WTC11 (cell line): ENCODE data around the gene MSH3. TPM values are rescaled to one million over a fixed set of nuclear protein-coding genes. Genes with fewer than 3 reads are reported as not detected.

ENCODE experiments used
- ATAC-seq: fragments of 200-7000 bp; cut with Tn5 transposase; 2 replicates; pipeline ENCODE4 v1.10.0; 2021; ENCODE audit warnings: mild to moderate bottlenecking, moderate library complexity
- CTCF ChIA-PET: fragments of 300-600 bp; sonication (Branson Sonifier 250); formaldehyde crosslinking; loops from one replicate; lab custom pipeline; 2021; ENCODE audit warnings: antibody characterized with exemption; lab: Charles Lee
- POLR2A ChIA-PET: fragments of 350-600 bp; sonication (Branson Sonifier 250); formaldehyde crosslinking; loops from one replicate; lab custom pipeline; 2021; ENCODE audit warnings: antibody characterized with exemption; lab: Charles Lee
- DNase-seq: peaks from one replicate; pipeline ENCODE4 v3.0.0; 2021; ENCODE audit warnings: low spot score
- H3K27ac Mint-ChIP-seq: 2 replicates; pipeline ENCODE4 v1.8.0; 2021; ENCODE audit warnings: mixed read lengths
- H3K27me3 Mint-ChIP-seq: 2 replicates; pipeline ENCODE4 v1.8.0; 2021; ENCODE audit warnings: low read depth, mild to moderate bottlenecking, moderate library complexity, mixed read lengths
- H3K36me3 Mint-ChIP-seq: 2 replicates; pipeline ENCODE4 v1.8.0; 2021; ENCODE audit warnings: mixed read lengths
- H3K4me1 Mint-ChIP-seq: 2 replicates; pipeline ENCODE4 v1.8.0; 2022; ENCODE audit warnings: mixed read lengths
- H3K4me3 Mint-ChIP-seq: 2 replicates; pipeline ENCODE4 v1.8.0; 2021; ENCODE audit warnings: mild to moderate bottlenecking, moderate library complexity, mixed read lengths
- H3K9me3 Mint-ChIP-seq: 2 replicates; pipeline ENCODE4 v1.8.0; 2021; ENCODE audit warnings: mixed read lengths
- ATF1 ChIP-seq: sonication (generic); formaldehyde crosslinking; IDR thresholded peaks from 2 replicates; pipeline ENCODE4 v1.8.1; 2023; ENCODE audit warnings: mild to moderate bottlenecking, moderate library complexity, missing genetic modification reagents
- ATF2 ChIP-seq: sonication (generic); formaldehyde crosslinking; IDR thresholded peaks from 2 replicates; pipeline ENCODE4 v1.8.1; 2022; ENCODE audit warnings: low read depth, missing genetic modification reagents, borderline replicate concordance
- E2F1 ChIP-seq: sonication (generic); formaldehyde crosslinking; IDR thresholded peaks from 2 replicates; pipeline ENCODE4 v1.8.0; 2022; ENCODE audit warnings: mild to moderate bottlenecking, missing genetic modification reagents
- EMX1 ChIP-seq: fragments of 250-450 bp; sonication (Bioruptor Pico); IDR thresholded peaks from 2 replicates; pipeline ENCODE4 v1.8.0; 2021; ENCODE audit warnings: mild to moderate bottlenecking
- ESRRA ChIP-seq: sonication (generic); formaldehyde crosslinking; IDR thresholded peaks from 2 replicates; pipeline ENCODE4 v1.8.1; 2022; ENCODE audit warnings: mild to moderate bottlenecking, missing genetic modification reagents, borderline replicate concordance
- FOXK1 ChIP-seq: sonication (generic); formaldehyde crosslinking; IDR thresholded peaks from 2 replicates; pipeline ENCODE4 v1.8.0; 2022; ENCODE audit warnings: mild to moderate bottlenecking, moderate library complexity, missing genetic modification reagents
- HMGA2 ChIP-seq: fragments of 250-450 bp; sonication (Bioruptor Pico); IDR thresholded peaks from 2 replicates; pipeline ENCODE4 v1.4.0; 2021; ENCODE audit warnings: mild to moderate bottlenecking, moderate library complexity
- HMGXB4 ChIP-seq: sonication (generic); formaldehyde crosslinking; IDR thresholded peaks from 2 replicates; pipeline ENCODE4 v1.8.1; 2023; ENCODE audit warnings: mild to moderate bottlenecking, moderate library complexity, missing genetic modification reagents
- IRF1 ChIP-seq: sonication (generic); formaldehyde crosslinking; IDR thresholded peaks from 2 replicates; pipeline ENCODE4 v1.8.0; 2023; ENCODE audit warnings: missing genetic modification reagents
- JAZF1 ChIP-seq: fragments of 250-450 bp; sonication (Bioruptor Pico); IDR thresholded peaks from 2 replicates; pipeline ENCODE4 v1.9.0; 2021; ENCODE audit warnings: moderate library complexity, mild to moderate bottlenecking, inconsistent platforms
- MLX ChIP-seq: sonication (generic); formaldehyde crosslinking; IDR thresholded peaks from 2 replicates; pipeline ENCODE4 v1.8.1; 2023; ENCODE audit warnings: mild to moderate bottlenecking, missing genetic modification reagents, moderate library complexity
- NFATC4 ChIP-seq: fragments of 250-450 bp; sonication (Bioruptor Pico); IDR thresholded peaks from 2 replicates; pipeline ENCODE4 v1.9.0; 2021; ENCODE audit warnings: mild to moderate bottlenecking
- NFYB ChIP-seq: sonication (generic); formaldehyde crosslinking; conservative IDR thresholded peaks from 2 replicates; pipeline ENCODE4 v1.8.0; 2022; ENCODE audit warnings: low read depth, missing genetic modification reagents
- NR3C1 ChIP-seq: sonication (generic); formaldehyde crosslinking; conservative IDR thresholded peaks from 2 replicates; pipeline ENCODE4 v1.8.1; 2023; ENCODE audit warnings: low read depth, mild to moderate bottlenecking, missing genetic modification reagents
- SP1 ChIP-seq: sonication (generic); formaldehyde crosslinking; conservative IDR thresholded peaks from 2 replicates; pipeline ENCODE4 v1.8.1; 2022; ENCODE audit warnings: missing genetic modification reagents
- TEAD1 ChIP-seq: sonication (generic); formaldehyde crosslinking; IDR thresholded peaks from 2 replicates; pipeline ENCODE4 v1.8.0; 2022; ENCODE audit warnings: mild to moderate bottlenecking, missing genetic modification reagents
- ZMAT4 ChIP-seq: fragments of 250-450 bp; sonication (Bioruptor Pico); IDR thresholded peaks from 2 replicates; pipeline ENCODE4 v1.9.0; 2021; ENCODE audit warnings: mild to moderate bottlenecking
- ZNF138 ChIP-seq: sonication (generic); formaldehyde crosslinking; conservative IDR thresholded peaks from 2 replicates; pipeline ENCODE4 v1.8.1; 2022; ENCODE audit warnings: mild to moderate bottlenecking, moderate library complexity, missing genetic modification reagents
- ZNF512 ChIP-seq: sonication (generic); formaldehyde crosslinking; IDR thresholded peaks from 2 replicates; pipeline ENCODE4 v1.8.1; 2022; ENCODE audit warnings: missing genetic modification reagents, borderline replicate concordance
- total RNA-seq: library from RNA; stranded (reverse); gene quantifications from 3 replicates; pipeline ENCODE4 v1.2.3, GENCODE V29; 2021

MSH3 gene
- total RNA-seq, 1 experiment from 2014 or later: 14.6 TPM

- TF ChIP-seq ATF2 (CRISPR knock-in tag) (no peak), ZNF512 (CRISPR knock-in tag) (no peak), NR3C1 (CRISPR knock-in tag) (no peak), EMX1 (CRISPR knock-in tag) (no peak), TEAD1 (CRISPR knock-in tag) (no peak), FOXK1 (CRISPR knock-in tag) (no peak), ATF1 (no peak), ZMAT4 (CRISPR knock-in tag) (no peak)
Measured at GRCh38 chr5:80763211-80763610, 108.8 kb downstream of the MSH3 start (continued).

- Mint-ChIP-seq H3K27me3 (no peaks in the 10 kb centered on the region), H3K4me3 (no peak overlapping the region), H3K4me1 (peaks cover 11% of the 10 kb centered on the region), H3K9me3 (no peaks in the 10 kb centered on the region), H3K27ac (no peak overlapping the region), H3K36me3 (no peaks in the 10 kb centered on the region)
- CTCF ChIA-PET: interaction anchor here (0.7 to 1.3 kb wide), 2 partner anchors 52 to 163 kb away, joined by 3 read pairs; no protein-coding TSS in a partner anchor
- no peak for ATAC-seq
- POLR2A ChIA-PET: interaction anchor here (0.5 kb wide), 1 partner anchor 381 kb away, joined by 3 read pairs; no protein-coding TSS in a partner anchor
- TF ChIP-seq IRF1 (CRISPR knock-in tag) (no peak), MLX (CRISPR knock-in tag) (no peak), E2F1 (no peak), SP1 (no peak), NFATC4 (CRISPR knock-in tag) (no peak), HMGA2 (CRISPR knock-in tag) (no peak), ESRRA (CRISPR knock-in tag) (no peak), ZNF138 (CRISPR knock-in tag) (no peak), HMGXB4 (CRISPR knock-in tag) (no peak), NFYB (CRISPR knock-in tag) (no peak), JAZF1 (CRISPR knock-in tag) (no peak)
- no peak for DNase-seq
Measured at GRCh38 chr5:80763873-80764647, 109.6 kb downstream of the MSH3 start.
